ENCODE data around the gene PXDC1.
A peak's percentile ranks its signal among the peaks of the same experiment; 100 is the strongest.
"Not testable (repeated sequence)": the region's sequence is repeated elsewhere in the genome, so short reads cannot be mapped to it uniquely, and the experiment has no call there.

PXDC1 gene

DNA sequence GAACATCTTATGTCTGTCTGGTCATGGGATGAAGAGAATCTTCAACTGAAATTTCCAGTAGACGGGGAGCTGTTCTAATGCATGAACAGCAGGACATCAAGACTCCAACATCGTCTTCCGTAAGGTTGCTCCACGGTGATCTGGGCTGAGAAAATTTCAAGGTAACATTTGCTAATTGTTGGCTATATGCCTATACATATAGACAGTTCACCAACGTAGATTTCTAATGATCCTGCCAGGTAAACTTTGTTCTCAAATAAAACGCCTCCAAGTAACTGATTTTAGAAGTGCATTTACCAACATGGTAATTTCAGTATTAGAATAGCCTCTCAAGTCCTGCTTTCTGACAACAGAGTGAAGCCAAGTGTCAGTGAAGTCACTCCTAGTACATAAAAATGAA lies 11.3 kb upstream of the PXDC1 start:
- no peak for DNase-seq (ENCODE audit: extremely low read depth in 1 of 2, low read depth in 1 of 2)

DNA sequence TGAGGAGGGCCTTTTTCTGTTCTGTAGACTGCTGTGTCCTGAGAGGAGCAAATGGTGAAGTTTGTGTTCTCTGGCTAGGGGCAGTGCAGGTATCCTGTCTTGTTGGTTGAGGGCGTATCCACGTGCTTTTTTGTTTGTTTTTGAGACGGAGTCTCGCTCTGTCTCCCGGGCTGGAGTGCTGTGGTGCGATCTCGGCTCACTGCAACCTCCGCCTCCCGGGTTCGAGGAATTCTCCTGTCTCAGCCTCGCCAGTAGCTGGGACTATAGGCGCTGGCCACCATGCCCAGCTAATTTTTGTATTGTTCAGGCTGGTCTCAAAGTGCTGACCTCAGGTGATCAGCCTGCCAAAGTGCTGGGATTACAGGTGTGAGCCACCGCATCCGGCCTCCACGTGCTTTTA lies 10.8 kb upstream of the PXDC1 start:
- DNase-seq (ENCODE audit: extremely low read depth in 1 of 2, low read depth in 1 of 2), result no peak

DNA sequence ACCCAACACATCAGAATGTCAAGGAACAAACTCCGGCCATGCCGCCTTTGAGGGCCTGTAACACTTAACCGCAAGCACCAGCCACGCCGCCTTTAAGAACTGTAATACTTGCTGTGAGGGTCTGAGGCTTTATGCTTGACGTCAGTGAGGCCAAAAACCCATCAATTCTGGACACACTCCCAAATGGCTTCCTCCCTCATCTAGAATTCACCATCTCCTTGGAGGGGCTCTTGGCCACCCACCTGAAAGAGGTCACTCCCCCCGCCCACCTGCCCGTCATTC lies 10.4 kb upstream of the PXDC1 start:
- no peak for DNase-seq (ENCODE audit: extremely low read depth in 1 of 2, low read depth in 1 of 2)

DNA sequence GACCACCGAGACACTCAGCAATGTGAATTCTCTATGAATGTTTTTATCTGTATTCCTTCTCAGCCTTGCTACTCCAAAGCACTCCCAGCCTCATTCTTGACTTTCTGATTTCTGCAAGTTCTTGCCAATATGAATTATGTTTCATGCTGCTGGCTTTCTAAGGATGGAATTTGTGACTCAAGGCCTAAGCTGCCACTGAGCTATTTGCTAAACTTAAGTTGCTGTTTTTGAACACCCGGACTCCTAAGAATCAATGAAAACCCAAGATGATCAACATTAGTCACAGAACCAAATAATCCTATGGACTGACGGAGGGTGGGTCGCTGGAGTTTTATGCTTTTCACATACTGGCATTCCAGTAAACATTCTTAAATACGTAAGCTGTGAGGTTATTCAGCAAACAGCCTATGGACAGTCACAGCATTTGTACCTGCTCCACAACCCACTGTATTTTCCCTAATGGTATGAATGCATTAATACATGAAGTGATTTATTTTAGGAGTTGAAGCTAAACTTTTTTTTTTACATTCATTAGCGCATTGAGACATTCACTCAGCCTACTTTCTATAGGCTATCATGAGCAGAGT lies 8.2 kb upstream of the PXDC1 start:
- no peak for DNase-seq (ENCODE audit: extremely low read depth in 1 of 2, low read depth in 1 of 2)

DNA sequence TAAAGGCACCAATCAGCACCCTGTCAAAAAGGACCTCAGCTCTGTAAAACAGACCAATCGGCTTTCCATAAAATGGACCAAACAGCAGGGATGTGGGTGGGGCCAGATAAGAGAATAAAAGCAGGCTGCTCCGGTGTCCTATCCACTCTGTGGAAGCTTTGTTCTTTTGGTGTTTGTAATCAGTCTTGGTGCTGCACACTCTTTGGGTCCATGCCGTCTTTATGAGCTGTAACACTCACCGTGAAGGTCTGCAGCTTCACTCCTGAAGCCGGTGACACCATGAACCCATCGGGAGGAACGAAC lies 7.3 kb upstream of the PXDC1 start:
- no peak for DNase-seq (ENCODE audit: extremely low read depth in 1 of 2, low read depth in 1 of 2)

DNA sequence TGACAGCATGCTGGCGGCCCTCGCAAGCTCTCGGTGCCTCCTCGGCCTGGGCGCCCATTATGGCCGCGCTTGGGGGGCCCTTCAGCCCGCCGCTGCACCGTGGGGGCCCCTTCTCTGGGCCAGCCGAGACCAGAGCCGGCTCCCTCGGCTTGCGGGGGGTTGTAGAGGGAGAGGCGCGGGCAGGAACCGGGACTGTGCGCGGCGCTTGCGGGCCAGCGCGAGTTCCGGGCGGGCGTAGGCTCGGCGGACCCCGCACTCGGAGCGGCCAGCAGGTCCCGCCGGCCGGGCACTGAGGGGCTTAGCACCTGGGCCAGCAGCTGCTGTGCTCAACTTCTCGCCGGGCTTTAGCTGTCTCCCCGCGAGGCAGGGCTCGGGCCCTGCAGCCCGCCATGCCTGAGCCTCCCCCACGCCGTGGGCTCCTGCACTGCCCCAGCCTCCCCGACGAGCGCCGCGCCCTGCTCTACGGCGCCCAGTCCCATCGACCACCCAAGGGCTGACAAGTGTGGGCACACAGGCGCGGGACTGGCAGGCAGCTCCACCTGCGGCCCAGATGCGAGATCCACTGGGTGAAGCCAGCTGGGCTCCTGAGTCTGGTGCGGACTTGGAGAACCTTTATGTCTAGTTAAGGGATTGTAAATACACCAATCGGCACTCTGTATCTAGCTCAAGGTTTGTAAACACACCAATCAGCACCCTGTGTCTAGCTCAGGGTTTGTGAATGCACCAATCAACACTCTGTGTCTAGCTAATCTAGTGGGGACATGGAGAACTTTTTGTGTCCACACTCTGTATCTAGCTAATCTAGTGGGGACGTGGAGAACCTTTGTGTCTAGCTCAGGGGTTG lies 6.7 kb upstream of the PXDC1 start:
- not testable (repeated sequence) for DNase-seq (ENCODE audit: extremely low read depth in 1 of 2, low read depth in 1 of 2)

DNA sequence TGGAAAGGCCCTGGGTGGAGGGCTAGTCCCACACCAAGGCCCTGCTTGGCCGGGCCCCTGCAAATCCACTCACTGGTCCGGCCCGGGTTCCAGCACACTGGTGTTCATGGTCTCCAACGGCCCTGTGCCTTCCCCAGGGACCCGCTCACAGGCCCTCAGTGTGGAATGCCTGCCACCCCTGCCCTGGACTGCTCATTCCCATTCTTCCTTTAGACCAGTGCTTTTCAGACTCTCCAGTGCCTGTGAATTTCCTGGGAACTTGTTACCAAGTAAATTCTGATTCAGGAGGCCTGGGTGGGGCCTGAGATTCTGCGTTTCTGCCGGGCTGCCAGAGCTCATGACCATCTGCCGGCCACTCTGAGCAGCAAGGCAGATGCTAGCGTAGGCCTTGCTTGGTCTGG lies 5.7 kb upstream of the PXDC1 start:
- no peak for DNase-seq (ENCODE audit: extremely low read depth in 1 of 2, low read depth in 1 of 2)

DNA sequence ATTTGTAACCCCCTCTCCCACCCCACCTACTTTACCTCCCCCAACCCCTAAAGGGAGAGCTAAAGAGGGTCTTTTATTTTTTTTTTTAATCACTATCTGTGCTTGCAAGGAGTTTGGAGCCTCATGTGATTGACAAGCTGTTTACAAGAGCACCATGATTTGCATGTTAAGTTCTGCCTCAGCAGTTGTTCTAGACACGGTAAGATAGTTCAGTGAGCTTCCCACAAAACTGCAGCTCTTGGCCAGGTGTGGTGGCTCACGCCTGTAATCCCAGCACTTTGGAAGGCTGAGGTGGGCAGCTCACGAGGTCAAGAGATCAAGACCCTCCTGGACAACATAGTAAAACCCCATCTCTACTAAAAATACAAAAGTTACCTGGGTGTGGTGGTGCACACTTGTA lies 5.0 kb upstream of the PXDC1 start:
- no peak for DNase-seq (ENCODE audit: extremely low read depth in 1 of 2, low read depth in 1 of 2)

DNA sequence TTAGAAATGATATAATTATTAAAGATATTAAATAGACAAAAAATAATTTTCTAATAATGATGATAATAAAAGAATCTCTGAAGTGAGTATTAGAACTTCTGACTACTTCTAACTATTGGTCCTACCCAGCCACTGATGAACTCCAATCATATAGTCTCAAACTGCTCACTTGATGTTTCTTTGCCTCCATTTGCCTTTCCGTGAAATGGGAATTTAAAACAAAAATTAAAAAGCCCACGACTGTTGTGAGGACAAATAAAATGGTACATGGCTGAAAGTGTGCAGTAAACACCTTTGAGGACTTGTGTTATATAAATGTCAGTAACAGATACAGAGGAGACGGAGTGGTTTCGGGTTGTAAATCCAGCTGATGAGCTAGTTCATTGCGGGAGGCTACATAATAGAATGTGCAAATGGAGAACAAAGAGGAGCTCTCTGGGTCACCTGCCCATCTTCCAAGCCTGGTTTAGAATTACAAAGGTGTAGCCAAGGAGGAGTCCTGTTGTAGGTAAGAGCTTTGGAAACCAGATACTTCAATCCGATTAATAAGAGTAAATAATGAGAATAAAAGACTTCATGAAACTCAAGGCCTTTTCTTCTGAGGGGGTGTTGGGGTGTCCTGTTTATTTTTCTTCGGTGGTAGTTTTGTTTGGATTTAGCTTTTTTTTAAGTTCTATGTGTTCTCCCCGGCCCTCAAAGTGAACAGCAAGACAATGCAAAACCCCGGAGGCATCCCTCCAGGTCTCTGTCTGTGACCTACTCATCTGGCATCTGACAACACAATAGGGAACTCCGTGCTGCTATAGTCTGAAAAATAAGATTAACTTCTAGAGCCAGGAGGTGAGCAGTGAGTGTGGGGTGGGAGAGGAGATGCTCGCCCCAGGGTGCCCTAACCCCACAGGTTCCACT lies 4.4 kb upstream of the PXDC1 start:
- no peak for DNase-seq (ENCODE audit: extremely low read depth in 1 of 2, low read depth in 1 of 2)

DNA sequence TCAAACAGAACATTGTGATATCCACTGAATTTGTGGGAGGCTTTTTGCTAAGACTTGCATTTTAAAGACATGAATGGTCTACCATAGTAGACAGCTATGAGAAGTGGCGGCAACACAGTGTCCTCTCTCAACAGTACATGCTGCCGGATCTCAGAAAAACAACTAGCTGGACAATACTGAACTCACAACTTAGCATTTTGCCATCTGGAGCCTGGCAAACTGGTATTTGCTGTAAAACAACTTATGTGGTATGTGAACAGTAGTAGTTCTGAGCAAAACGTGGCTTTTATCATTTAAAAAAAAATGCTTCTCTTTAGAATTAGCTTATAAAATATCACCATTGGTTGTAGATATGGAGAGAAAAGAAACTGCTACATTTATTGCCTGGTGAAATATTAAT lies 3.3 kb upstream of the PXDC1 start:
- no peak for DNase-seq (ENCODE audit: extremely low read depth in 1 of 2, low read depth in 1 of 2)

DNA sequence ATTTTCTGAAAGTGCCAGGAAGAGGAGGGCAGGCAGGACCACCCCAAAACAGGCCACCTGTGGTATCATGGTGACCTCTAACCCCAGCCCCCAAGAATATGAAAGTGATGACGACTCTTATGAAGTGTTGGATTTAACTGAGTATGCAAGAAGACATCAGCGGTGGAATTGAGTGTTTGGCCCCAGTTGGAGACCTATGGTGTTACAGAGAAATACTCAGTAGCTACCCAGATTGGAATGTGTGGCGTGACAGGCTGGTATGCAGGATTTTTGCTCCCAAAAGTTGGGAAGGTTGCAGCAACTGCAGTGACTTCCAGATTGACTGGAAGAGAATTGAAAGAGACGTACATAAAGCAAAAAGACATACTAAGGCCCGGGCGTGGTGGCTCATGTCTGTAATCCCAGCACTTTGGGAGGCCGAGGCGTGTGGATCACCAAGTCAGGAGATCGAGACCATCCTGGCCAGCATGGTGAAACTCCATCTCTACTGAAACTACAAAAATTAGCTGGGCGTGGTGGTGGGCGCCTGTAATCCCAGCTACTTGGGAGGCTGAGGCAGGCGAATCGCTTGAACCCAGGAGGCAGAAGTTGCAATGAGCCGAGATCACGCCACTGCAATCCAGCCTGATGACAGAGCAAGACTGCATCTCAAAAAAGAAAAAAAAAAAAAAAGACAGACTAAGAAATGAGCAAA lies 2.7 kb upstream of the PXDC1 start:
- DNase-seq (ENCODE audit: extremely low read depth in 1 of 2, low read depth in 1 of 2), result not testable (repeated sequence)

DNA sequence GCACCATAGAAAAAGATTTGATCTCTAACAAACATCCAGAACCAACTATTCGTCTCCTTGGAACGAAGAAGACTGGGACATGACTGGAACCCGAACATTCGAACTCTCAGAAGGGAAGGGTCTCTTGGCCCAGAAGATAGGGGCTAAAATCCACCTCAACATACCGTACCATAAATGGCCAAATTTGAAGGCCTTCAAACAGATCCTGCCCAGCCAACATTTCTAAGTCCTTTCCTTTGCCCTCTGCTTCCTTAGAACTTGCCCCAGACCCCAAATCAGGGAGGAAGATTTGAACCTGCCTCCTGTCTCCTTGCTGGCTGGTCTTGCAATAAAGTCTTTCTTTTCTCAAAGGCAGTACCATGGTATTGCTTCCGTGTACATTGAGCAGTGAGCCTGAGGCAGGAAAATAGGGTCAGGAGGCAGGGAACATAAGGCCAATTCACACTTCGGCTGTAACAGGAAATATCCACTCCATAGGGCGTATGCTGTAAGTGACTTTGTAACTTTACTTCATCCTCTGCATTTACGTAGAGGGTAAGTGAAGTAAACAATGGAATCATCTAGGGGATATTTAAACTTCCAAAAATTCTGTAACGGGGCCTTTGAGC lies 1.8 kb upstream of the PXDC1 start:
- no peak for DNase-seq (ENCODE audit: extremely low read depth in 1 of 2, low read depth in 1 of 2)

DNA sequence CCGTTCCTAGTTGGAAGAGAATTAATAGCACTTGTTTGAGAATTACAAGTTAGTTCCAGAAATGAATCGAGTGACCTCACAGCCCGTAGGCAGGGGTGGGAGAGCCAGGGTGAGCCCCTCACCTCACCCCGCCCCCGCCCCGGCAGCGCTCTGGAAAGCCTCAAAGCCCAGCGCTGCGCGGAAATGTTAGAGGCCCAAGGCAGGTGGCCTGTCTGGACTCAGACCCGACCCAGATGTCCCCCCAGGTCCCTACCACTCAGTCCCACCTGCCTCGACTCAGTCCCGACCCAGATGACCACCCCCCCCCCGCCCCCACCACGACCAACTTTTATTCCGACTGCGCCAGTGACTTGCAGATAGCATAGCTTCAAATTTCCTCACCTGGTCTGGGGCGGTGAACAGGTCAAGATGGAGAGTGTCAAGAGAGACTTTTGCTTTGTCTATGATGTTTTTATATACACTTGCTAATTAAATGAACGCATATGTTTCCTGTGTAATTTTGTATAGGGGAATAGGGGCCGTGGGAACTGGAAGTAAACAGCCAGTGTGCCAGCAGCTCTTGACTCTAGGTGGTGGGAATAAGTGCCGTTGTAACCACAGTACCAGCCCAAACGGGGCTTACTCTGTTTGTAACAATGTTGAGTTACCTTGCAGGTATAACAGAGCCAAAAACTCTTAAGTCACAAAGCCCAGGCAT lies 1.2 kb upstream of the PXDC1 start:
- DNase-seq (ENCODE audit: extremely low read depth in 1 of 2, low read depth in 1 of 2), result no peak

DNA sequence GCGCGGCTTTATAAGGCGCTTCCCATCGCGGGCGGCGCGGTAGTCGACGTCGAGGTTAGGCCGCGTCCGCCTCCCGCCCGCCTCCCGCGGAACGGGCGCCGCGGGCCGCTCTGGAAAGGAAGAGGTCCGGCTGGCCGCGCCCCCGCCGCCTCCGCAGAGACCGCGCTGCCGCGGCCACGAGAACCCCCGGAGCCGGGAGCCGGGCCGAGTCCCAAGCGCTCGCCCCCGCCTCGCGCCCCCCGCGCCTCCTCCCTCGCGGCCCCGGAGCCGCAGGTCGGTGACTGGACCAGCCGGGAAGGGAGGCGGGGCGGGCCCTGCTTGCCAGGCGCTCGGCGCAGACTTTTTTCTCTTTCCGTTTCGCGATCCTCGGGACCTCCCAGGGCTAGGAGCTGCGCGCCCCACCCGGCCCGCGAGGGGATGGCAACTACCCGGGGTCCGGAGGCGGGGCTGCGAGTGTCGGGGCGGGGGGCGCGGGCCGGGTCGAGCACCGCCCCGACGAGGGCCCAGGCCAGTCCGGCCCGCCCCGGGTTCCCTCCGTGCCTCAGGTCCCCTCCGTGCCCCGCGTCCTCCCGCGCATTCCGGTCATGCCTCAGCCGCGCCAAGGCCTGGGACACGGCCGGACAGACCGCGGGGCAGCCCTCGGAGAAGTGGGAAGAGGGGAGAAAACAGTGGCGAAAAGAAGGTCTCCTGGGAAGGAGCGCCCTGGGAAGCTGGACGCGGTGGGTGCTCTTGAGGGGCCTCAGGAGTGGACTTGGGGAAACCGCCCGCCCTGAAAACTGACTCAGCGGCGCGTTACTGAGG lies 417 bp upstream of the PXDC1 start:
- DNase-seq (ENCODE audit: extremely low read depth in 1 of 2, low read depth in 1 of 2), result peak; percentile 43 to 48

DNA sequence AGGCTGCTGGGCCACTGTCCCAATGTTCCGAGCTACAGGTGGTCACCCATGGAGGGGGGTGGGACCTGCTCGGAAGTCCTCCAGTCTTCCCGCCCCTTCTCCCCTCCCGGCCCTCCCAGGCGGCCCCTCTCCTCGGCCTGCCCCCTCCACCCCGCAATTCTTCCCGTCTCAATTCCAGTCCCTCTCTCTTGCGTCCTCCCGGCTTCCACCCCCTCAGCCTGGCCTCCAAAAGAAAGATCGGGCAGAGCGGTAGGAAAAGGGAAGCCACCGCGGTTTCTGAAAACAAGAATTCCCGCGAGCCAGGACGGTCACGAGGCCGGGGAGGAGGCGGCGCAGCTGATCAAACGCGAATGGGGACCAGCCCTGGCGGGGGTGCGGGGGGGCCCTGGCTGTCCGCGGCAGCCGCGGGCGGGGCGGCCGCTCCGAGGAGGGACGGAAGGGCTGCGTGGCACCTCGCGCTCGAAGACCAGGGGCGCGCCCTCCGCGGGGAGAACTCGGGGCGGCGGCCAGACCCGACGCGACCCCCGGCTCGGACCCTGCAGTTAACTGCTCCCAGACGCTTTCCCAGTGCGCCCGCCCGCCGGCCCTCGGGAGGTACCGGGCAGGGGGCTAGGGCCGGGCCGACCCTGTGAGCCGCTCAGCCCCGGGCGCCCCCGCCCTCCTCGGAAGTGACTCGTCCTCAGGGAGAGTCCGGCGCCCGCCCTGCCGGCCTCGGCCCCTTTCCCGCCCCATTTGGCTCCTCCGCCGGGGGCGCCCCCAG lies 1.0 kb downstream of the PXDC1 start:
- no peak for DNase-seq (ENCODE audit: extremely low read depth in 1 of 2, low read depth in 1 of 2)

DNA sequence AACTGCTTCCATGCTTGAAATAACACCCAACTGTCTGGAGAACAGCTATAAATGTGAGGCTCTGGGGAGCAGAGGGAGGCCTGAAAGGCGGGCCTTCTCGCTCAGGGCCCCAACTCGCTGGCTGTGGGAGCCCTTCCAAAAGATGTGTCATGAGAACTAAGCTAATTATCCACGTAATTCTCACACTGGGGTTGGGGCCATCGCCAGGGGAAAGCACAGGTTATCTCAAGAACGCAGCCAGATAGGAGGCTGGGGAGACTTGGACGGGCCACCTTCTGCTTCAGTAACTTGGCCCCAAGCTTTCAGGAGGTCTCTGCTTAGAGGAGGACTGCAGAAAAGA lies 1.6 kb downstream of the PXDC1 start:
- DNase-seq (ENCODE audit: extremely low read depth in 1 of 2, low read depth in 1 of 2), result no peak

DNA sequence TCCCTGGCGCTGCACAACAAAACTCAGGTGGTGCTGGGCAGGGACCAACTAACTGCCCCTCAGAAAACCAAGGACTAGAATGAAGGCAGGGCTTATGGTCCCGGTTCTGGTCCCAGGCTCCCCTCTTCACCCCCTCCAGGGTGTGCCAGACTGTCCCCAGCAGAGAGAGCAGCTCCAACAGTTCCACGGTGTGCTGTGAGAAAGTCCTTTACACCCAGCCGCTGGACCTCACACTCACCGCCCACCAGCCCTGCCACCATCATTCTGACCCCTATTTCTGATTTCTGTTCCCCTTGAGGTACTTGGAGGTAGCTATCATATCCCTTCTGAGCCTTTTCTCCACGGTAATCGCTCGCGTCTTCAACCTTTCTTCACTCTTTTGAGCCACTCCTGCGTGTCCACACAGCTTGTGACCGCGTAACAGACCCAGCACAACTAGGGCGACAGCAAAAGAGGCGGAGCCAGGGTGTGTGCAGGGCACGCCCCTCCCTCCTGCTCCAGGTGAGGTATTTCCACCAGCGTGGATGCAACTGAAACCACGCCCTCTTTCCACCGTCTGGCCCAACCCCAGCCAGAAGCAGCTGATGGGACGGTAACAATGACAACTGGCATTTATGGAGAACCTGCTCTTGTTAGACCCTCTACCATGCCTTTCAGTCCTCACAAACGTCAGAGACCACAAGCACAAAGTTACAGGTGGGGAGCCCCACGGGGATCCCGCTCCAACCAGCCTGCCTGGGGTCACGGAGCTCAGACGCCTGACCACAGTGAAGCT lies 2.3 kb downstream of the PXDC1 start:
- no peak for DNase-seq (ENCODE audit: extremely low read depth in 1 of 2, low read depth in 1 of 2)
